Measurements from ENCODE around the gene MYT1.

GRCh38 chr20:64129146-64129782 is 35.0 kb upstream of the MYT1 start:
- TF ChIP-seq, protein P1, sequence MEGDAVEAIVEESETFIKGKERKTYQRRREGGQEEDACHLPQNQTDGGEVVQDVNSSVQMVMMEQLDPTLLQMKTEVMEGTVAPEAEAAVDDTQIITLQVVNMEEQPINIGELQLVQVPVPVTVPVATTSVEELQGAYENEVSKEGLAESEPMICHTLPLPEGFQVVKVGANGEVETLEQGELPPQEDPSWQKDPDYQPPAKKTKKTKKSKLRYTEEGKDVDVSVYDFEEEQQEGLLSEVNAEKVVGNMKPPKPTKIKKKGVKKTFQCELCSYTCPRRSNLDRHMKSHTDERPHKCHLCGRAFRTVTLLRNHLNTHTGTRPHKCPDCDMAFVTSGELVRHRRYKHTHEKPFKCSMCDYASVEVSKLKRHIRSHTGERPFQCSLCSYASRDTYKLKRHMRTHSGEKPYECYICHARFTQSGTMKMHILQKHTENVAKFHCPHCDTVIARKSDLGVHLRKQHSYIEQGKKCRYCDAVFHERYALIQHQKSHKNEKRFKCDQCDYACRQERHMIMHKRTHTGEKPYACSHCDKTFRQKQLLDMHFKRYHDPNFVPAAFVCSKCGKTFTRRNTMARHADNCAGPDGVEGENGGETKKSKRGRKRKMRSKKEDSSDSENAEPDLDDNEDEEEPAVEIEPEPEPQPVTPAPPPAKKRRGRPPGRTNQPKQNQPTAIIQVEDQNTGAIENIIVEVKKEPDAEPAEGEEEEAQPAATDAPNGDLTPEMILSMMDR (IDR thresholded peaks at IDR 0.05), result no peak
- TF ChIP-seq POLR2A (IDR thresholded peaks at IDR 0.05) (no peak), POLR2AphosphoS5 (IDR thresholded peaks at IDR 0.05) (no peak)
